H1 (cell line): ENCODE results near the gene DYNLL1. TPM values are rescaled to one million over a fixed set of nuclear protein-coding genes. Genes with fewer than 3 reads are reported as not detected.

Experiments
- BACH1 ChIP-seq: IDR thresholded peaks from 2 replicates; pipeline ENCODE4 v1.6.1; 2012; ENCODE audit warnings: low read length, improper control_type of control experiment
- CHD7 ChIP-seq: fragments of 300-600 bp; sonication (generic); IDR thresholded peaks from 2 replicates; pipeline ENCODE4 v1.7.1; 2012; ENCODE audit warnings: low read length, moderate library complexity, mild to moderate bottlenecking, inconsistent platforms; ENCODE audit not compliant: insufficient replicate concordance
- GTF2F1 ChIP-seq: IDR thresholded peaks from 2 replicates; pipeline ENCODE4 v1.6.1; 2012; ENCODE audit warnings: low read depth, low read length, improper control_type of control experiment, borderline replicate concordance
- MAX ChIP-seq: IDR thresholded peaks from 2 replicates; pipeline ENCODE4 v1.6.1; 2012; ENCODE audit warnings: inconsistent platforms
- USF2 ChIP-seq: IDR thresholded peaks from 2 replicates; pipeline ENCODE4 v1.6.1; 2011; ENCODE audit warnings: low read length, improper control_type of control experiment
- polyA plus RNA-seq, 7 experiments: library from polyadenylated mRNA; depleted of rRNA in 3 of 7; stranded (reverse) in 5 of 7; unstranded in 2 of 7; fragments of >200 nt in 5 of 7; fragments of 200-250 nt in 2 of 7; gene quantifications; 1 replicate in 5 of 7; 2 replicates in 1 of 7; 4 replicates in 1 of 7; pipeline versions ENCODE4 v1.2.1 to v1.2.3, GENCODE V29; 2011 to 2013; ENCODE audit warnings: missing spikeins in 2 of 7, mixed read lengths in 2 of 7
- total RNA-seq: library from RNA; stranded (reverse); fragmentation: NEBNext Ultra II Directional; extraction: Animal tissue kit (Norgen Biotek cat#: 25700); gene quantifications from 2 replicates; pipeline ENCODE4 v1.2.1, GENCODE V29; 2021

DYNLL1 gene
- total and polyA plus RNA-seq, 2 of the 8 experiments (the other 6 are each of a cell fraction or from before 2014, with no cell fraction given), result 423 to 488 TPM

GRCh38 chr12:120465756-120466155, 30.2 kb upstream of the DYNLL1 start (continued):
- TF ChIP-seq CHD7 (no peak), BACH1 (no peak), MAX (no peak), GTF2F1 (no peak), USF2 (no peak)
